Erythroblast (primary cell): ENCODE measurements around the gene KDR.

Experiments used
- GATA1 ChIP-seq: IDR thresholded peaks from 2 replicates; pipeline ENCODE4 v1.6.1; 2011; ENCODE audit warnings: low read depth, mild to moderate bottlenecking, control low read depth, low read length, moderate library complexity
- POLR2A ChIP-seq: IDR thresholded peaks from 2 replicates; pipeline ENCODE4 v1.6.1; 2011; ENCODE audit warnings: mild to moderate bottlenecking, low read length

DNA sequence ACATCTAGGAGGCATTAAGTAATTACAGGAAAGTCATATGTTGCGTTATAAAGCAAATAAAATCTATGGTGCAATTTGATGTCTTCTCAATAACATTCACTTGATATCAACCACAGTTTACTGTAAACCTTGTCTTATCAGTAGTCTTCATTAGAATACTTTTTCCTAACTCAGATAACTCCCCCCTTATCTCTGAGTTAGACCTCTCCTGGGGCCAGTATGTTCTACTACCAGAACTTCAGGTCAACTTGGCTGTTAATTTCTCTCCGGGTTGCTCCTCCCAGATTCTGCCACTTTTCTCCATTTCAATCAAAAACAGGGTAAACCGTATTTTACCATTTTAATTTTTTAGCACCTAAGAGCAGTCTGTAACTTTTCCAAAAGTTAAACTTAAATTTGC is 50.0 kb downstream of the KDR start:
- TF ChIP-seq POLR2A (no peak), GATA1 (no peak)
